Measurements from ENCODE around the gene MROH7. TPM values are rescaled to one million over a fixed set of nuclear protein-coding genes. Genes with fewer than 3 reads are reported as not detected.

Gene MROH7
- total RNA-seq, 1 donor from 2014 or later, result not detected

- DNase-seq (ENCODE audit: low read depth in 2 of 2), result no peak
Observed at GRCh38 chr1:54649921-54650320, 8.3 kb downstream of the MROH7 start.

GRCh38 chr1:54650417-54650816 is 8.8 kb downstream of the MROH7 start:
- no peak for DNase-seq (ENCODE audit: low read depth in 2 of 2)

- DNase-seq (ENCODE audit: low read depth in 2 of 2), result no peak
Observed at GRCh38 chr1:54651608-54652007, 10.0 kb downstream of the MROH7 start.

GRCh38 chr1:54652168-54652567 is 10.6 kb downstream of the MROH7 start:
- DNase-seq (ENCODE audit: low read depth in 2 of 2), result no peak

GRCh38 chr1:54653036-54653435 is 11.4 kb downstream of the MROH7 start:
- DNase-seq (ENCODE audit: low read depth in 2 of 2), result no peak

GRCh38 chr1:54658164-54658913 is 16.8 kb downstream of the MROH7 start:
- no peak for DNase-seq (ENCODE audit: low read depth in 2 of 2)

- DNase-seq (ENCODE audit: low read depth in 2 of 2), result no peak
Observed at GRCh38 chr1:54663725-54664124, 22.1 kb downstream of the MROH7 start.

- DNase-seq (ENCODE audit: low read depth in 2 of 2), result no peak
Observed at GRCh38 chr1:54664364-54664763, 22.8 kb downstream of the MROH7 start.

- DNase-seq (ENCODE audit: low read depth in 2 of 2), result no peak
Observed at GRCh38 chr1:54665852-54666251, 24.3 kb downstream of the MROH7 start.

GRCh38 chr1:54666333-54666732 is 24.7 kb downstream of the MROH7 start:
- no peak for DNase-seq (ENCODE audit: low read depth in 2 of 2)

GRCh38 chr1:54667797-54668196 is 26.2 kb downstream of the MROH7 start:
- no peak for DNase-seq (ENCODE audit: low read depth in 2 of 2)

- no peak for DNase-seq (ENCODE audit: low read depth in 2 of 2)
Observed at GRCh38 chr1:54668567-54668966, 27.0 kb downstream of the MROH7 start.

GRCh38 chr1:54671985-54672608 is 30.5 kb downstream of the MROH7 start:
- peak; percentile 51 to 59 for DNase-seq (ENCODE audit: low read depth in 2 of 2)

GRCh38 chr1:54678776-54679643 is 37.4 kb downstream of the MROH7 start:
- DNase-seq (ENCODE audit: low read depth in 2 of 2), result no peak

- no peak for DNase-seq (ENCODE audit: low read depth in 2 of 2)
Observed at GRCh38 chr1:54679706-54680105, 38.1 kb downstream of the MROH7 start.

- DNase-seq (ENCODE audit: low read depth in 2 of 2), result no peak
Observed at GRCh38 chr1:54680387-54680786, 38.8 kb downstream of the MROH7 start.

- DNase-seq (ENCODE audit: low read depth in 2 of 2), result peak; percentile 17 to 35
Observed at GRCh38 chr1:54681358-54681757, 39.8 kb downstream of the MROH7 start.

- no peak for DNase-seq (ENCODE audit: low read depth in 2 of 2)
Observed at GRCh38 chr1:54683453-54683852, 41.9 kb downstream of the MROH7 start.

- DNase-seq (ENCODE audit: low read depth in 2 of 2), result no peak
Observed at GRCh38 chr1:54685335-54685905, 43.8 kb downstream of the MROH7 start.

GRCh38 chr1:54686155-54686554 is 44.6 kb downstream of the MROH7 start:
- DNase-seq (ENCODE audit: low read depth in 2 of 2), result no peak

GRCh38 chr1:54694771-54695170 is 53.2 kb downstream of the MROH7 start:
- no peak for DNase-seq (ENCODE audit: low read depth in 2 of 2)

GRCh38 chr1:54695221-54695620 is 53.6 kb downstream of the MROH7 start:
- DNase-seq (ENCODE audit: low read depth in 2 of 2), result no peak

All from lung microvascular endothelial cell (primary cell).